GM12891 (cell line): ENCODE data around the gene SAE1.
"Not testable (repeated sequence)": the region's sequence is repeated elsewhere in the genome, so short reads cannot be mapped to it uniquely, and the experiment has no call there.

Source experiments
- DNase-seq: peaks from one replicate; pipeline ENCODE4 v3.0.0; 2011; ENCODE audit warnings: low spot score; ENCODE audit not compliant: insufficient read length
- FAIRE-seq: peaks from 2 replicates; lab custom pipeline; 2011; peaks lifted over from hg19 to GRCh38; lab: Jason Lieb, UNC
- PAX5 ChIP-seq: IDR thresholded peaks from 2 replicates; pipeline ENCODE4 v1.6.1; 2011; ENCODE audit warnings: low read length, moderate library complexity, mild to moderate bottlenecking; ENCODE audit not compliant: insufficient read depth, severe bottlenecking
- POLR2A ChIP-seq: IDR thresholded peaks from 2 replicates; pipeline ENCODE4 v1.6.1; 2011; ENCODE audit warnings: low read depth, low read length, control low read depth
- POLR2AphosphoS5 ChIP-seq: IDR thresholded peaks from 2 replicates; pipeline ENCODE4 v1.6.1; 2011; ENCODE audit warnings: low read depth, low read length, control low read depth
- POU2F2 ChIP-seq: IDR thresholded peaks from 2 replicates; pipeline ENCODE4 v1.6.1; 2011; ENCODE audit warnings: low read depth, mild to moderate bottlenecking, control low read depth, low read length, moderate library complexity
- SPI1 ChIP-seq: IDR thresholded peaks from 2 replicates; pipeline ENCODE4 v1.6.1; 2011; ENCODE audit warnings: low read depth, low read length, control low read depth
- TAF1 ChIP-seq: IDR thresholded peaks from 2 replicates; pipeline ENCODE4 v1.6.1; 2011; ENCODE audit warnings: low read depth, low read length, control low read depth

Gene SAE1

GRCh38 chr19:47243364-47243775, 112.7 kb downstream of the SAE1 start:
- TF ChIP-seq PAX5 (no peak), TAF1 (no peak), POLR2AphosphoS5 (no peak), SPI1 (no peak), POLR2A (no peak), POU2F2 (no peak)
- FAIRE-seq (no peak), DNase-seq (no peak)

- TF ChIP-seq SPI1: 0 out of 2 replicates have a peak, but pooled peaks have one; percentile 0
- no peak for TF ChIP-seq TAF1
- TF ChIP-seq POLR2AphosphoS5: no peak
- TF ChIP-seq POU2F2: peak; percentile 12; the same call in 1 of the 2 replicates
- peak; percentile 92 for DNase-seq
- FAIRE-seq: peak; percentile 87
Observed at GRCh38 chr19:47243776-47244547, 113.3 kb downstream of the SAE1 start.

GRCh38 chr19:47247308-47247990, 116.8 kb downstream of the SAE1 start:
- FAIRE-seq (no peak), DNase-seq (no peak)
- no peak for TF ChIP-seq SPI1
- peak; percentile 56; the same call in 1 of the 2 replicates for TF ChIP-seq POU2F2

- DNase-seq, FAIRE-seq: not testable (repeated sequence)
Observed at GRCh38 chr19:47253016-47253415, 122.4 kb downstream of the SAE1 start.

- DNase-seq (no peak), FAIRE-seq (no peak)
- TF ChIP-seq SPI1: no peak
- TF ChIP-seq POLR2AphosphoS5: no peak
- TF ChIP-seq PAX5: no peak
- no peak for TF ChIP-seq POU2F2
- no peak for TF ChIP-seq POLR2A
- TF ChIP-seq TAF1: no peak
Observed at GRCh38 chr19:47253467-47253881, 122.8 kb downstream of the SAE1 start.

- DNase-seq (no peak), FAIRE-seq (no peak)
- TF ChIP-seq SPI1 (no peak), POLR2A (no peak), POLR2AphosphoS5 (no peak), TAF1 (no peak), PAX5 (no peak), POU2F2 (no peak)
Observed at GRCh38 chr19:47253970-47254369, 123.3 kb downstream of the SAE1 start.

DNA sequence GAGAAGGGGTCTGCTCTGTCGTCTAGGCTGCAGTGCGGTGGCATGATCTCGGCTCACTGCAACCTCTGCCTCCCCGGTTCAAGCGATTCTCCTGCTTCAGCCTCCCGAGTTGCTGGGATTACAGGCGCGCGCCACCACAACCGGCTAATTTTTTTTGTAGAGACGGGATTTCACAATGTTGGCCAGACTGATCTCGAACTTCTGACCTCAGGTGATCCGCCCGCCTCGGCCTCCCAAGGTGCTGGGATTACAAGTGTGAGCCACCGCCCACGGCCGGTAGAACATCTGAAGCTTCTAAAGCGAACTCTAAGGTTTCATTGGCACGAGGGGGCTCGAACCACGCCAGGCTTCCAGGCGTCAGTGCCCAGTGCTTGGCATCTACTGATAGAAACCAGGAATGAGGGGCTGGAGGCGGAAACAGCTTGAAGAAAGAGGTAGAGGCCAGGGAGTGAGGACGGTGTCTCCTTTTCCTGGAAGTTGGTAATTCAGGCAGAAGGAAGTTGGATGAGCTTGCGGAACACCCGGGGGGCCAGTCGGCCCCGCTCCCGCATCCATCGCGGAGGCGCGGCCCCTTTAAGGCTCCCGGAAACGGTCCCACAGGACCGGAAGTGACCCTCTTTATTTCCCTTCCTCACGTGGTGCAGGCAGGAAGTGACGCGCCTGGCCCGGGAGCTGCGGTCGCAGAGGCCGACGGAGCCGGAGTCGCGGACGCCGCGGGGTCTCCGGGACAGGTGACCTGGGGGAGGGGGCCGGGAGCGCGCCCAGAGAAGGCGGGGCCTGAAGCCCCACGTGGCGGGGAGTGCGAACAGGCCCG, 125.5 kb downstream of the SAE1 start, which contains the start of gene CCDC9:
Gene CCDC9, plus strand, starts transcription at position 647 of the 814 bp plus-strand sequence. CDS start 1,876 bp downstream, outside the sequence.
- TF ChIP-seq PAX5 (no peak), SPI1 (peak; percentile 40; the same call in 1 of the 2 replicates), POU2F2 (0 out of 2 replicates have a peak, but pooled peaks have one; percentile 14), POLR2A (peak; percentile 76), TAF1 (peak; percentile 61), POLR2AphosphoS5 (no peak)
- FAIRE-seq (no peak), DNase-seq (peak; percentile 96)

GRCh38 chr19:47256693-47257410, 126.2 kb downstream of the SAE1 start:
- DNase-seq (peak; percentile 99), FAIRE-seq (peak; percentile 99)
- TF ChIP-seq PAX5 (peak; percentile 89), SPI1 (no peak)

DNA sequence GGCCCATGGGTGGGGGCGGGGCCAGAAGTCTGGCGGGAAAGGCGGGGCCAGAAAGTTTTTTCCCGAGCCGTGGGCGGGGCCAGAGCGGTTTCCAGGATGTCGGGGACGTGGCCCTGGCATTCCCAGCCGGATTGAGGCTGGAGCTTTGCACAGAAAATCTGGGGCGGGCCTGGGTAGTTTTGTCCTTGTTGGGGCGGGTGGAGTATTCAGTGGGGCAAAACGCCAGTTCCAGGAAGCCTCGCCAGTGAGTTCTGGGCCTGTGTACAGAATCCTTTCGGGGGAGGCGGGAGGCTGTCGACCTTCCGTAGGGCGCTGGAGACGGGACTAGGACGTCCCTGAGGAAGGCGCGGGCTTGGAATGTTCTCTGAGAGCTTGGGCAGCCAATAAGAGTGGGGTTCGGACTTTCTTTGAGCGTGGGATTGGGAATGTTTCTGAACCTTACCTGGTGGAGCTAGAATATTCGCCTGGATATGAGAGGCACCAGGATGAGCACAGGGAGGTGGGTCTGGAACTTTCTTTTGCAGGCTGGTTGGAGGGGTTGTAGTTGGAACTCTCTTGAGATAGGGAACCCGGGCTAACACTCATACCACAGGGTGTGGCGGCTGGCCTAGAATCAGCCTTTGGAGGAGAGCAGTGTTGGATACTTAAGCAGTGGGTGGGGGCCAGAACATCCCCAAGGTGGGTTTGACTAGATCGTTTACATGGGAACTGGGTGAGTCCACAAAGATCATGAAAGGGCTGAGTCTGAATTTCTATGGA, 127.0 kb downstream of the SAE1 start:
- peak; percentile 59 for FAIRE-seq
- no peak for DNase-seq
- TF ChIP-seq SPI1 (no peak), PAX5 (no peak), POLR2AphosphoS5 (no peak), TAF1 (no peak), POU2F2 (no peak)
